CD4-positive, alpha-beta T cell treated with Interleukin-21 for 1 hour (primary cell): ENCODE measurements around the gene SERPINB2.
A peak's percentile ranks its signal among the peaks of the same experiment; 100 is the strongest.
"Not testable (repeated sequence)": the region's sequence is repeated elsewhere in the genome, so short reads cannot be mapped to it uniquely, and the experiment has no call there.

Experiments
- DNase-seq: peaks from one replicate; pipeline ENCODE4 v3.0.0-alpha.2; 2020

The SERPINB2 gene

GRCh38 chr18:63940008-63940407 is 52.5 kb downstream of the SERPINB2 start:
- DNase-seq, result no peak

DNA sequence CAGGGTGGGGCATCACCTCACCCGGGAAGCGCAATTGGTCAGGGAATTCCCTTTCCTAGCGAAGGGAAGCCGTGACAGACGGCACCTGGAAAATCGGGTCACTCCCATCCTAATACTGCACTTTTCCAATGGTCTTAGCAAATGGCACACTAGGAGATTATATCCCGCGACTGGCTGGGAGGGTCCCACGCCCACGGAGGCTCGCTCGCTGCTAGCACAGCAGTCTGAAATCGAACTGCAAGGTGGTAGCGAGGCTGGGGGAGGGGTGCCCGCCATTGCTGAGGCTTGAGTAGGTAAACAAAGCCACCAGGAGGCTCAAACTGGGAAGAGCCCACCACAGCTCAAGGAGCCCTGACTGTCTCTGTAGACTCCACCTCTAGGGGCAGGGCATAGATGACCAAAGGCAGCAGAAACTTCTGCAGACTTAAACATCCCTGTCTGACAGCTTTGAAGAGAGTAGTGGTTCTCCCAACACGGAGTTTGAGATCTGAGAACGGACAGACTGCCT is 53.1 kb downstream of the SERPINB2 start:
- not testable (repeated sequence) for DNase-seq

- DNase-seq, result no peak
These were observed 59.7 kb downstream of the SERPINB2 start for GRCh38 chr18:63947051-63947790.

DNA sequence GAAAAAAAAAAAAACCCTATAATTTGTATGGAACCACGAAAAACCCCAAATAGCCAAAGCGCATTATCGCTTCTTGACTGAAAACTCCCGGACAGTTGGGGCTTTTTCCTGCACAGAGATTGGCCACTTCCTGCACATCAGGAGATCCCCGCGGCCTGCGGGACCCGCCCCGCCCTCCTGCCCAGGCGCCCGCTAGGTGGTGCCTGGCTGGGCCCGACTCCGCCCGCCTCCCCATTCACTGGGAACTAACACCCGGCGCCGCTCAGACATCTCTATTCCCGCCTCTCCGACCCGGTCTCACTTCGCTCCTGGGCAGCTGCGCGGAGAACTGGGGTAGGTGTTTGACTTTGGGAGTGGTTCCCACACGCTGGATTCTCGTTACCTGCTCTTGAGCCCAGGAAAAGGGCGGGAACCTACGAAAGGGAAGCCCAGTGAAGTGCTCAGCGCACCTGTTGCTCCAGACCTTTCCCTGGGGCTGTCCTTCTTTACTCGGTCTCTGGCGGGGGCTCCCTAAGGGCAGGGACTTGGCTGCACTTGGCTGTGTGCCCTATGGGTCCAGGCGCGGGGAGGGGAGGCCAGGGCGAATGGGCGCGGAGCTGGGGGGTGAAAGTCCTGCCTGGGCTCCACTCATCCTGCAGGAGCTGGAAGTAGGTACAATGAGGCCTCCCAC is 61.7 kb downstream of the SERPINB2 start, which contains the start of gene HMSD:
TSS of gene HMSD (plus strand) at position 234 of the 670 bp plus-strand sequence. CDS start 4,155 bp downstream, outside the sequence.
- peak; percentile 59 for DNase-seq

GRCh38 chr18:63951302-63951705 is 63.8 kb downstream of the SERPINB2 start:
- DNase-seq, result no peak
